HEK293 (cell line): ENCODE measurements around the gene HERC4.

Source experiments
- CTCF ChIP-seq: fragments of 450-650 bp; formaldehyde crosslinking; IDR thresholded peaks from 2 replicates; pipeline ENCODE4 v1.5.1; 2016; ENCODE audit warnings: missing biosample characterization, missing genetic modification characterization
- MEIS1 ChIP-seq: sonication (generic); formaldehyde crosslinking; IDR thresholded peaks from 2 replicates; pipeline ENCODE4 v1.8.1; 2022; ENCODE audit warnings: missing genetic modification reagents, mild to moderate bottlenecking, borderline replicate concordance
- PRDM10 ChIP-seq: fragments of 450-650 bp; formaldehyde crosslinking; IDR thresholded peaks from 2 replicates; pipeline ENCODE4 v1.5.1; 2016; ENCODE audit warnings: missing biosample characterization, missing genetic modification characterization
- SCRT2 ChIP-seq: fragments of 450-650 bp; formaldehyde crosslinking; IDR thresholded peaks from 2 replicates; pipeline ENCODE4 v1.5.1; 2016; ENCODE audit warnings: missing biosample characterization, missing genetic modification characterization
- TCF7L2 ChIP-seq: IDR thresholded peaks from 2 replicates; pipeline ENCODE4 v1.6.1; 2011; ENCODE audit warnings: low read depth, mild to moderate bottlenecking, inconsistent platforms, low read length, moderate library complexity, borderline replicate concordance
- YY1 ChIP-seq: fragments of 450-650 bp; formaldehyde crosslinking; IDR thresholded peaks from 2 replicates; pipeline ENCODE4 v1.5.1; 2018; ENCODE audit warnings: missing biosample characterization, missing genetic modification characterization
- ZBTB10 ChIP-seq: fragments of 450-650 bp; formaldehyde crosslinking; IDR thresholded peaks from 2 replicates; pipeline ENCODE4 v1.5.1; 2016; ENCODE audit warnings: missing biosample characterization, missing genetic modification characterization
- ZBTB11 ChIP-seq: fragments of 450-650 bp; formaldehyde crosslinking; conservative IDR thresholded peaks from 2 replicates; pipeline ENCODE4 v1.5.1; 2016; ENCODE audit warnings: low read depth, missing biosample characterization, missing genetic modification characterization
- ZBTB49 ChIP-seq: fragments of 450-650 bp; formaldehyde crosslinking; IDR thresholded peaks from 2 replicates; pipeline ENCODE4 v1.5.1; 2016; ENCODE audit warnings: missing biosample characterization, missing genetic modification characterization, low read depth
- ZNF423 ChIP-seq: fragments of 450-650 bp; formaldehyde crosslinking; IDR thresholded peaks from 2 replicates; pipeline ENCODE4 v1.5.1; 2016; ENCODE audit warnings: missing biosample characterization, missing genetic modification characterization
- ZNF580 ChIP-seq: fragments of 450-650 bp; formaldehyde crosslinking; IDR thresholded peaks from 2 replicates; pipeline ENCODE4 v1.5.1; 2016; ENCODE audit warnings: missing biosample characterization, missing genetic modification characterization
- ZNF654 ChIP-seq: fragments of 450-650 bp; formaldehyde crosslinking; IDR thresholded peaks from 2 replicates; pipeline ENCODE4 v1.5.1; 2016; ENCODE audit warnings: low read depth, missing biosample characterization, missing genetic modification characterization
- ZNF670 ChIP-seq: fragments of 450-650 bp; formaldehyde crosslinking; IDR thresholded peaks from 2 replicates; pipeline ENCODE4 v1.5.1; 2016; ENCODE audit warnings: missing biosample characterization, missing genetic modification characterization, low read depth
- ZNF837 ChIP-seq: fragments of 450-650 bp; formaldehyde crosslinking; IDR thresholded peaks from 2 replicates; pipeline ENCODE4 v1.5.1; 2016; ENCODE audit warnings: missing biosample characterization, missing genetic modification characterization

GRCh38 chr10:67883710-67884312 lies 191.3 kb downstream of the HERC4 start:
- TF ChIP-seq ZBTB11 (tag by site-specific recombination) (no peak), ZNF423 (tag by site-specific recombination) (no peak), PRDM10 (tag by site-specific recombination) (no peak), ZNF654 (no peak), MEIS1 (no peak), SCRT2 (tag by site-specific recombination) (no peak), YY1 (tag by site-specific recombination) (no peak), CTCF (tag by site-specific recombination) (no peak), ZNF837 (tag by site-specific recombination) (no peak), ZNF580 (tag by site-specific recombination) (no peak), ZBTB10 (tag by site-specific recombination) (no peak), ZNF670 (no peak), TCF7L2 (no peak), ZBTB49 (tag by site-specific recombination) (no peak)
